Panc1 (cell line): ENCODE results near the gene SLC7A1. TPM values are rescaled to one million over a fixed set of nuclear protein-coding genes. Genes with fewer than 3 reads are reported as not detected.

ENCODE experiments used
- ATAC-seq: fragments of 200-7000 bp; cut with Tn5 transposase; 2 replicates; pipeline ENCODE4 v1.9.1; 2020; ENCODE audit warnings: mild to moderate bottlenecking, moderate library complexity
- BruUV-seq: library from RNA; stranded (reverse); fragments of 400-500 nt; replicated peaks from 2 replicates; lab custom pipeline; 2021; lab: Mats Ljungman, UMichigan
- CTCF ChIA-PET: fragments of 300-600 bp; sonication (Branson Sonifier 250); formaldehyde crosslinking; loops from one replicate; lab custom pipeline; 2022; ENCODE audit warnings: antibody characterized with exemption; lab: Charles Lee
- POLR2A ChIA-PET: fragments of 300-600 bp; sonication (Branson Sonifier 250); formaldehyde crosslinking; loops from one replicate; lab custom pipeline; 2022; ENCODE audit warnings: antibody characterized with exemption; lab: Charles Lee
- DNase-seq: peaks from one replicate; pipeline ENCODE4 v3.0.0-alpha.2; 2010; ENCODE audit warnings: low read depth, low spot score
- H3K27ac ChIP-seq: 2 replicates; pipeline ENCODE4 v1.5.1; 2011; ENCODE audit warnings: mild to moderate bottlenecking, low read length, inconsistent platforms
- H3K27me3 ChIP-seq: fragments of 200-500 bp; sonication (Bioruptor generic); 2 replicates; pipeline ENCODE4 v1.6.0; 2014; ENCODE audit warnings: low read length, inconsistent platforms; ENCODE audit not compliant: control insufficient read depth, insufficient read depth
- H3K36me3 ChIP-seq: fragments of 200-500 bp; sonication (Bioruptor generic); 2 replicates; pipeline ENCODE4 v1.5.1; 2014; ENCODE audit warnings: inconsistent platforms, mild to moderate bottlenecking, low read length, moderate library complexity; ENCODE audit not compliant: control insufficient read depth, insufficient read depth
- H3K4me1 ChIP-seq: 2 replicates; pipeline ENCODE4 v1.5.1; 2011; ENCODE audit warnings: inconsistent platforms, mild to moderate bottlenecking, low read length, moderate library complexity; ENCODE audit not compliant: control insufficient read depth, insufficient read depth
- H3K4me3 ChIP-seq, 2 experiments: 2 replicates each; pipeline ENCODE4 v1.5.1; 2011 to 2012; ENCODE audit warnings: low read depth in 2 of 2, low read length in 2 of 2, mild to moderate bottlenecking in 2 of 2, inconsistent platforms in 1 of 2, moderate library complexity in 1 of 2
- H3K9me3 ChIP-seq: fragments of 200-500 bp; sonication (Bioruptor generic); 2 replicates; pipeline ENCODE4 v1.5.1; 2014; ENCODE audit warnings: low read depth, mild to moderate bottlenecking, inconsistent platforms, low read length, moderate library complexity; ENCODE audit not compliant: control insufficient read depth, insufficient read depth
- POLR2AphosphoS5 ChIP-seq: IDR thresholded peaks from 2 replicates; pipeline ENCODE4 v1.6.1; 2012; ENCODE audit warnings: mild to moderate bottlenecking, low read depth, low read length, moderate library complexity
- REST ChIP-seq, 2 experiments: IDR thresholded peaks; 2 replicates each; pipeline ENCODE4 v1.6.1; 2011 to 2012; ENCODE audit warnings: low read depth in 2 of 2, control low read depth in 1 of 2, low read length in 1 of 2, mild to moderate bottlenecking in 1 of 2, moderate library complexity in 1 of 2; ENCODE audit not compliant: insufficient read depth in 1 of 2
- SIN3A ChIP-seq: IDR thresholded peaks from 2 replicates; pipeline ENCODE4 v1.6.1; 2012; ENCODE audit warnings: low read depth, mild to moderate bottlenecking, low read length, moderate library complexity, borderline replicate concordance; ENCODE audit not compliant: insufficient read depth
- TCF7L2 ChIP-seq: IDR thresholded peaks from 2 replicates; pipeline ENCODE4 v1.6.1; 2011; ENCODE audit warnings: mild to moderate bottlenecking, low read depth, low read length, inconsistent platforms
- in situ Hi-C: cut with HindIII; loops from 2 replicates; pipeline ENCODE4 v1.10.0; 2016; ENCODE audit warnings: low sequenced_read_pairs, low pct_unique_long_range_greater_than_20kb
- intact Hi-C: fragments of 100-400 bp; cut with micrococcal nuclease; formaldehyde crosslinking; loops from one replicate; pipeline ENCODE4 v1.10.0; 2022; ENCODE audit not compliant: unreplicated experiment
- total RNA-seq: library from RNA; stranded (reverse); gene quantifications from one replicate; pipeline ENCODE4 v1.2.1, GENCODE V29; 2021; ENCODE audit not compliant: unreplicated experiment
- TF ChIP-seq, protein P1 (sequence below): fragments of 450-650 bp; IDR thresholded peaks from 2 replicates; pipeline ENCODE4 v1.5.1; 2017; ENCODE audit warnings: mild to moderate bottlenecking

SLC7A1 gene
- total RNA-seq, 1 experiment from 2014 or later = 63.3 TPM

DNA sequence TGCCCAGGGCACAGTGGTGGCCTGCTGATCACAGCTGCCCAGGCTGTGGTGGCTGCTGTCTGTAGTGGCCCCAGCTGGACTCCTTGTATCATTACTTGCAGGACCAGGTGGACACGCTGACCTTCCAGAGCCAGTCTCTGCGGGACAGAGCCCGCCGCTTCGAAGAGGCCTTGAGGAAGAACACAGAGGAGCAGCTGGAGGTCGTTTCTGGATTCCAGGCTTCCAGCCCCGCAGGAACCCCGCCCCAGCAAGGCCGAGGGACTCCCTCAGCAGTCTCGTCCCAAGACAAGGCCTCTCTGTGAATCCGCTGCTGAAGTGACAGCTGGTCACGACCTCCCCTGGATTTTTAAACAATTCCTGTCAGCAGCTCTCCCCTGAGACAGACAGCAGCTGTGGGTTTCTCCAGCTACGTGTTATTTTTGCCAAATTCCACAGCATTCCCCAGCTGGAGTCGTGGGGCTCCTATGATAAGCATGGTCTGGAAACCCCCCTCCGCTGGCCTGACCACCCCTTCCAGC lies 98.3 kb downstream of the SLC7A1 start:
- in situ Hi-C loops = no loop called here
- no peaks in the 10 kb centered on the region for H3K4me1 ChIP-seq
- no peaks in the 10 kb centered on the region; the same call in 1 of the 2 replicates for H3K27me3 ChIP-seq
- DNase-seq (no peak), ATAC-seq (no peak)
- intact Hi-C loops = no loop called here
- TF ChIP-seq TCF7L2 (no peak), REST (IDR thresholded peaks at IDR 0.05; ENCODE audit: insufficient read depth in 1 of 2, low read depth in 2 of 2, low read length in 1 of 2) (no peak), SIN3A (no peak), POLR2AphosphoS5 (no peak)
- TF ChIP-seq, protein P1, sequence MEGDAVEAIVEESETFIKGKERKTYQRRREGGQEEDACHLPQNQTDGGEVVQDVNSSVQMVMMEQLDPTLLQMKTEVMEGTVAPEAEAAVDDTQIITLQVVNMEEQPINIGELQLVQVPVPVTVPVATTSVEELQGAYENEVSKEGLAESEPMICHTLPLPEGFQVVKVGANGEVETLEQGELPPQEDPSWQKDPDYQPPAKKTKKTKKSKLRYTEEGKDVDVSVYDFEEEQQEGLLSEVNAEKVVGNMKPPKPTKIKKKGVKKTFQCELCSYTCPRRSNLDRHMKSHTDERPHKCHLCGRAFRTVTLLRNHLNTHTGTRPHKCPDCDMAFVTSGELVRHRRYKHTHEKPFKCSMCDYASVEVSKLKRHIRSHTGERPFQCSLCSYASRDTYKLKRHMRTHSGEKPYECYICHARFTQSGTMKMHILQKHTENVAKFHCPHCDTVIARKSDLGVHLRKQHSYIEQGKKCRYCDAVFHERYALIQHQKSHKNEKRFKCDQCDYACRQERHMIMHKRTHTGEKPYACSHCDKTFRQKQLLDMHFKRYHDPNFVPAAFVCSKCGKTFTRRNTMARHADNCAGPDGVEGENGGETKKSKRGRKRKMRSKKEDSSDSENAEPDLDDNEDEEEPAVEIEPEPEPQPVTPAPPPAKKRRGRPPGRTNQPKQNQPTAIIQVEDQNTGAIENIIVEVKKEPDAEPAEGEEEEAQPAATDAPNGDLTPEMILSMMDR = no peak
- no TSS peak for BruUV-seq
- no peak overlapping the region for H3K4me3 ChIP-seq
- POLR2A ChIA-PET = no interaction called here
- H3K36me3 ChIP-seq = no peaks in the 10 kb centered on the region
- no peaks in the 10 kb centered on the region for H3K9me3 ChIP-seq
- CTCF ChIA-PET = no interaction called here
- H3K27ac ChIP-seq = no peak overlapping the region

- POLR2A ChIA-PET = interaction anchor here (0.7 kb wide), 1 partner anchor 8 kb away, joined by 5 read pairs; no protein-coding TSS in a partner anchor
- no peaks in the 10 kb centered on the region for H3K36me3 ChIP-seq
- no TSS peak for BruUV-seq
These were observed 99.2 kb downstream of the SLC7A1 start for GRCh38 chr13:29496241-29496712.

More at GRCh38 chr13:29496241-29496712, 99.2 kb downstream of the SLC7A1 start:
- Histone ChIP-seq H3K27me3 (no peaks in the 10 kb centered on the region; the same call in 1 of the 2 replicates), H3K4me1 (no peaks in the 10 kb centered on the region), H3K4me3 (no peak overlapping the region), H3K9me3 (no peaks in the 10 kb centered on the region), H3K27ac (no peak overlapping the region)
- TF ChIP-seq, protein P1 = no peak
- TF ChIP-seq TCF7L2 = no peak
- no peak for TF ChIP-seq SIN3A
- TF ChIP-seq REST (IDR thresholded peaks at IDR 0.05; ENCODE audit: insufficient read depth in 1 of 2, low read depth in 2 of 2, low read length in 1 of 2) = no peak
- TF ChIP-seq POLR2AphosphoS5 = no peak
- CTCF ChIA-PET = interaction anchor here (0.5 kb wide), 1 partner anchor 815 kb away, joined by 3 read pairs; no protein-coding TSS in a partner anchor
- intact Hi-C loops = no loop called here
- DNase-seq (no peak), ATAC-seq (peak; percentile 48; the same call in 1 of the 2 replicates)
- in situ Hi-C loops = no loop called here
